ENCODE data around the gene RAB3GAP1. TPM values are rescaled to one million over a fixed set of nuclear protein-coding genes. Genes with fewer than 3 reads are reported as not detected.
A peak's percentile ranks its signal among the peaks of the same experiment; 100 is the strongest.

RAB3GAP1 gene
- total and polyA plus RNA-seq, 2 donors from 2014 or later, result 16.6 to 41.4 TPM

DNA sequence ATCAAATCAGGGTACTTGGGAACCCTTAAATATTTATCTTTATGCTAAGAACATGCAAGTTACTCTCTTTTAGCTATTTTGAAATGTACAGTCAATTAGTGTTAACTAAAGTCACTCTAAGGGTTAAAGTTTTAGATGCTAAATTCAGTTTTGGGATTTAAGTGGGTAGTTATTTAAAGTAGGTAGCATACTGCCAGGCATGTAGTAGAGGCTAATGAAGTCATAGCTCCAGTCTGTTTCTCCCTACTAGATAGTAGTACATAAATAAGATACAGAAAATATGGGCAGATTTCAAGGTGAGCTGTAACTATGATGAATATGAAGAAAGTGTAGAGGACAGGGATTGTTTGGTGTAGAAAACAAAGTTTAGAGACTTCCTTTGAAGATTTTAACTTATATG, 7.5 kb downstream of the RAB3GAP1 start:
- no peak overlapping the region for H3K9ac ChIP-seq (ENCODE audit: low read length in 3 of 3)
- intact Hi-C loops (cut with DNase I), result no loop called here
- peaks cover 0 to 5% (median 0%) of the 10 kb centered on the region in 3 donors for H3K4me1 ChIP-seq (ENCODE audit: control insufficient read depth in 2 of 3, insufficient read depth in 2 of 3, low read depth in 1 of 3, low read length in 3 of 3)
- H3K27ac ChIP-seq (ENCODE audit: low read depth in 2 of 2, low read length in 2 of 2), result no peak overlapping the region
- H3K9me3 ChIP-seq (ENCODE audit: control insufficient read depth in 2 of 3, insufficient read depth in 1 of 3, low read length in 3 of 3), result no peaks in the 10 kb centered on the region
- no peak overlapping the region for H3K4me3 ChIP-seq (ENCODE audit: low read length in 3 of 3)
- FAIRE-seq (no peak), DNase-seq (no peak)
- H3K27me3 ChIP-seq (ENCODE audit: control insufficient read depth, insufficient read depth, low read length), result no peaks in the 10 kb centered on the region
- peaks cover 0 to 5% (median 4%) of the 10 kb centered on the region in 3 donors for H3K36me3 ChIP-seq (ENCODE audit: control insufficient read depth in 2 of 3, insufficient read depth in 3 of 3, low read length in 3 of 3)
- no peak for TF ChIP-seq CTCF (IDR thresholded peaks at IDR 0.05; ENCODE audit: borderline replicate concordance, extremely low read depth, insufficient read depth)

DNA sequence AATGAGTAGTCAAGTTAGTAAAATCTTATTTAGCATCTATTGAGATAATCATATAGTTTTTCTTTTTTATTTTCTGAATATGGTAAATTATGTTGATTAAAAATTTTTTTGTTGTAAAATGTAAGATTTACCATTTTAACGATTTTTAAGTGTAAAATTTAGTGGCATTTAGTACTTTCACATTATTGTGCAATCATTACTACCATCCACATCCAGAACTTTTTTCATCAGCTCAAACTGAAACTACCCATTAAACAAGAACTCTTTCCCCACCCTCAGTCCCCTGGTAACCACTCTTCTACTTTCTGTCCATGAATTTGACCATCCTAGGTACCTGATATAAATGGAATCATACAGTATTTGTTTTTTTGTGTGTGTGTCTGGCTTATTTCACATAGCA, 11.1 kb downstream of the RAB3GAP1 start:
- H3K36me3 ChIP-seq (ENCODE audit: control insufficient read depth in 2 of 3, insufficient read depth in 3 of 3, low read length in 3 of 3), result peaks cover 0 to 5% (median 4%) of the 10 kb centered on the region in 3 donors
- H3K4me1 ChIP-seq (ENCODE audit: control insufficient read depth in 2 of 3, insufficient read depth in 2 of 3, low read depth in 1 of 3, low read length in 3 of 3), result no peaks in the 10 kb centered on the region
- TF ChIP-seq CTCF (IDR thresholded peaks at IDR 0.05; ENCODE audit: borderline replicate concordance, extremely low read depth, insufficient read depth), result no peak
- no peak overlapping the region for H3K9ac ChIP-seq (ENCODE audit: low read length in 3 of 3)
- intact Hi-C loops (cut with DNase I), result no loop called here
- peak; percentile 77 for FAIRE-seq
- H3K27ac ChIP-seq (ENCODE audit: low read depth in 2 of 2, low read length in 2 of 2), result no peak overlapping the region
- H3K9me3 ChIP-seq (ENCODE audit: control insufficient read depth in 2 of 3, insufficient read depth in 1 of 3, low read length in 3 of 3), result no peaks in the 10 kb centered on the region
- DNase-seq, result no peak
- H3K27me3 ChIP-seq (ENCODE audit: control insufficient read depth, insufficient read depth, low read length), result no peaks in the 10 kb centered on the region
- no peak overlapping the region for H3K4me3 ChIP-seq (ENCODE audit: low read length in 3 of 3)

DNA sequence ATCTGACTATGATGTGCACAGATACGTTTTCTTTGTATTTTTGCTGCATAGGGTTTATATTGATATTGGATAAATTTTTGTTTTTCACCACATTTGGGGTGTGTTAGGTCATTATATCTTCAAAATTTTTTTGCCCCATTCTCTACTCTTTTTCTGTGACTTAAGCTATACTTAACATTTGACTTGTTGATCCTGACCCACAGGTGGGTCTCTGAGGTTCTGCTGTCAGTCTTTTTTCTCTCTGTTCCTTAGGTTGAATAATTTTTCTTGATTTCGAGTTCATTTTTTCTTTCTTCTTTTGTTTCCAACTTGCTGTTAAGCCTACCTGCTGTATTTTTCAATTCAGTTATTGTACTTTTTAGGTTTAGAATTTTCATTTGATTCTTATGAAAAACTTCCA, 12.1 kb downstream of the RAB3GAP1 start:
- intact Hi-C loops (cut with DNase I), result no loop called here
- H3K27me3 ChIP-seq (ENCODE audit: control insufficient read depth, insufficient read depth, low read length), result no peaks in the 10 kb centered on the region
- H3K9me3 ChIP-seq (ENCODE audit: control insufficient read depth in 2 of 3, insufficient read depth in 1 of 3, low read length in 3 of 3), result no peaks in the 10 kb centered on the region
- no peak for TF ChIP-seq CTCF (IDR thresholded peaks at IDR 0.05; ENCODE audit: borderline replicate concordance, extremely low read depth, insufficient read depth)
- H3K4me3 ChIP-seq (ENCODE audit: low read length in 3 of 3), result no peak overlapping the region
- no peak for DNase-seq
- H3K27ac ChIP-seq (ENCODE audit: low read depth in 2 of 2, low read length in 2 of 2), result no peak overlapping the region
- peaks cover 0 to 5% (median 4%) of the 10 kb centered on the region in 3 donors for H3K36me3 ChIP-seq (ENCODE audit: control insufficient read depth in 2 of 3, insufficient read depth in 3 of 3, low read length in 3 of 3)
- FAIRE-seq, result no peak
- no peak overlapping the region for H3K9ac ChIP-seq (ENCODE audit: low read length in 3 of 3)
- H3K4me1 ChIP-seq (ENCODE audit: control insufficient read depth in 2 of 3, insufficient read depth in 2 of 3, low read depth in 1 of 3, low read length in 3 of 3), result no peaks in the 10 kb centered on the region

DNA sequence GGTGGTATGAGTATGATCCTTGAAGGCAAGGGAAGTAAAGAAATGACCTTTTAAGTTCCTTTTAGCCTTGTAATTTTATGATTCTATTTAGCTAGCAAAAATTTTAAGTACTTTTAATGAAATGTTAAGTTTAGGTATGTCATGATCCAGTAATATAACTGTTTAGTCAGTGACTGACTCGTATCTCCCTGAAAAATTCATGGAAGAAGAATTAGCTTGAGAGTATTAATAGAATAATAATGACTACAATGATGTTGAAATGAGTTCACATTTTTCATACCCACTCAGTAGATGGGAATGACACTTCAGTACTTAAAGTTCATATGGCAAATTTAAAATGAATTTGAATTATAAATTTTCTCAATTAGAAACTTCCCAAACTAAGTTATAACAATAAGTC, 14.6 kb downstream of the RAB3GAP1 start:
- DNase-seq, result no peak
- H3K4me3 ChIP-seq (ENCODE audit: low read length in 3 of 3), result no peak overlapping the region
- H3K9ac ChIP-seq (ENCODE audit: low read length in 3 of 3), result no peak overlapping the region
- intact Hi-C loops (cut with DNase I), result no loop called here
- peaks cover 0 to 2% (median 2%) of the 10 kb centered on the region in 3 donors for H3K9me3 ChIP-seq (ENCODE audit: control insufficient read depth in 2 of 3, insufficient read depth in 1 of 3, low read length in 3 of 3)
- no peaks in the 10 kb centered on the region for H3K4me1 ChIP-seq (ENCODE audit: control insufficient read depth in 2 of 3, insufficient read depth in 2 of 3, low read depth in 1 of 3, low read length in 3 of 3)
- H3K36me3 ChIP-seq (ENCODE audit: control insufficient read depth in 2 of 3, insufficient read depth in 3 of 3, low read length in 3 of 3), result no peaks in the 10 kb centered on the region
- no peak for TF ChIP-seq CTCF (IDR thresholded peaks at IDR 0.05; ENCODE audit: borderline replicate concordance, extremely low read depth, insufficient read depth)
- H3K27ac ChIP-seq (ENCODE audit: low read depth in 2 of 2, low read length in 2 of 2), result no peak overlapping the region
- no peak for FAIRE-seq
- H3K27me3 ChIP-seq (ENCODE audit: control insufficient read depth, insufficient read depth, low read length), result no peaks in the 10 kb centered on the region
